ENCODE results near the gene TCEA2.

Gene TCEA2

GRCh38 chr20:64098471-64099013 lies 35.5 kb downstream of the TCEA2 start:
- no peak for DNase-seq (ENCODE audit: extremely low spot score)
- ChIA-PET CTCF (no interaction called here), POLR2A (no interaction called here)
- no peak for TF ChIP-seq NFRKB (IDR thresholded peaks at IDR 0.05)

DNA sequence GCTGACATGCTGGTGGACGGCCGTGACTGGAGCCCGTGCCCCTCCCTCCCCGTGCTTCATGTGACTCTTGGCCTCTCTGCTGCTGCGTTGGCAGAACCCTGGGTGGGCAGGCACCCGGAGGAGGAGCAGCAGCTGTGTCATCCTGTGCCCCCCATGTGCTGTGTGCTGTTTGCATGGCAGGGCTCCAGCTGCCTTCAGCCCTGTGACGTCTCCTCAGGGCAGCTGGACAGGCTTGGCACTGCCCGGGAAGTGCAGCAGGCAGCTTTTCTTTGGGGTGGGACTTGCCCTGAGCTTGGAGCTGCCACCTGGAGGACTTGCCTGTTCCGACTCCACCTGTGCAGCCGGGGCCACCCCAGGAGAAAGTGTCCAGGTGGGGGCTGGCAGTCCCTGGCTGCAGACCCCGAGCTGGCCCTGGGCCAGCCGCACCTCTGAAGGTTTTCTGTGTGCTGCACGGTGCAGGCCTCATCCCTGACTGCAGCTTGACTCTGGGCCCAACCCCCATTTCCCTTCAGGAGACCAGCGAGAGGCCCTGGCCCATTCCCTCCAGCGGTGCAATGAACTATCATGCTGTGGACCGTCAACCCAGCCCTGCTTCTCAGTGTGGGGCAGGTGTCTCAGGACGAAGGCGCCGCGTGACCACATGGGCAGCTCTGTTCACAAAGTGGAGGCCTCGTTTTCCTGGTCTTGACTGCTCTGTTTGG lies 36.2 kb downstream of the TCEA2 start:
- TF ChIP-seq TARDBP (IDR thresholded peaks at IDR 0.05) = no peak
- ChIA-PET POLR2A (no interaction called here), CTCF (interaction anchor here (1.5 kb wide), 1 partner anchor 16 kb away, joined by 3 read pairs; no protein-coding TSS in a partner anchor)
- no peak for DNase-seq (ENCODE audit: extremely low spot score)

DNA sequence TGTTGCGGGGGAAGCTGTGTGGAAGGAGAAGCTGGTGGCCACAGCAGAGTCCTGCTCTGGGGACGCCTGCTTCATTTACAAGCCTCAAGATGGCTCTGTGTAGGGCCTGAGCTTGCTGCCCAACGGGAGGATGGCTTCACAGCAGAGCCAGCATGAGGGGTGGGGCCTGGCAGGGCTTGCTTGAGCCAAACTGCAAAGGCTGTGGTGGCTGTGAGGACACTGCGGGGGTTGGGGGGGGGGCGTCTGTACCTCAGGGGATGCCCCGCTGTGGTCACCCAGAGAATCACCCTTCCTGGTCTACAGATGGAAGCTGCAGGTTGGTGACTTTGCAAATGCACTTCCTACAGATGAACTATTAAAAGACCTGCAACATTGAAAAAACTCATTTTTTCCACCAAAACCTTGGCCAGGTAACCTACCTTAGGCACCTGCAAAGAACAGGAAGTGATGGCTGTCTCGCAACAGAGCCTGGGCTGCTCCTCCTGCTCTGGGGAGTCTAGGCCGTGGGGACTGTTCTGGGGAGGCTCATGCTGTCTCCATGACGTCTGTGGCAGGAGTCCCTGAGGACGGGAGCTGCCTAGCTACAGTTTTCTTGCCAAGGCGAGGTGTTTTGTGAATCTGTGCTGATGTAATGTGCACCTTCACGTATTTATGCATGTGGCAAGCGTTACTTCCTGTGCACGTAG lies 37.0 kb downstream of the TCEA2 start:
- TF ChIP-seq SP1 (IDR thresholded peaks at IDR 0.05) (no peak), ARNT (IDR thresholded peaks at IDR 0.05) (no peak), ELF4 (IDR thresholded peaks at IDR 0.05) (no peak), NFRKB (IDR thresholded peaks at IDR 0.05) (no peak), FOXA1 (IDR thresholded peaks at IDR 0.05) (no peak), FOXK2 (IDR thresholded peaks at IDR 0.05) (no peak), LEF1 (IDR thresholded peaks at IDR 0.05; ENCODE audit: borderline replicate concordance) (no peak), FOXM1 (IDR thresholded peaks at IDR 0.05; ENCODE audit: borderline replicate concordance) (no peak), BHLHE40 (IDR thresholded peaks at IDR 0.05; ENCODE audit: borderline replicate concordance) (no peak), L3MBTL2 (conservative IDR thresholded peaks at IDR 0.05) (no peak), HDGF (IDR thresholded peaks at IDR 0.05; ENCODE audit: borderline replicate concordance) (no peak), SUZ12 (IDR thresholded peaks at IDR 0.05) (no peak), ZNF384 (IDR thresholded peaks at IDR 0.05) (no peak), PKNOX1 (IDR thresholded peaks at IDR 0.05) (no peak), TARDBP (IDR thresholded peaks at IDR 0.05) (no peak), CTBP1 (IDR thresholded peaks at IDR 0.05; ENCODE audit: borderline replicate concordance) (no peak)
- DNase-seq (ENCODE audit: extremely low spot score) = no peak
- ChIA-PET CTCF (interaction anchor here (1.5 kb wide), 1 partner anchor 16 kb away, joined by 3 read pairs; no protein-coding TSS in a partner anchor), POLR2A (no interaction called here)

GRCh38 chr20:64100566-64100888 lies 37.5 kb downstream of the TCEA2 start:
- TF ChIP-seq SP1 (IDR thresholded peaks at IDR 0.05) (no peak), LEF1 (IDR thresholded peaks at IDR 0.05; ENCODE audit: borderline replicate concordance) (no peak), NFRKB (IDR thresholded peaks at IDR 0.05) (no peak), FOXK2 (IDR thresholded peaks at IDR 0.05) (no peak), ELF4 (IDR thresholded peaks at IDR 0.05) (no peak), PKNOX1 (IDR thresholded peaks at IDR 0.05) (no peak), SUZ12 (IDR thresholded peaks at IDR 0.05) (no peak), CTBP1 (IDR thresholded peaks at IDR 0.05; ENCODE audit: borderline replicate concordance) (no peak), BHLHE40 (IDR thresholded peaks at IDR 0.05; ENCODE audit: borderline replicate concordance) (no peak), ZNF384 (IDR thresholded peaks at IDR 0.05) (no peak), L3MBTL2 (conservative IDR thresholded peaks at IDR 0.05) (no peak), ARNT (IDR thresholded peaks at IDR 0.05) (no peak), HDGF (IDR thresholded peaks at IDR 0.05; ENCODE audit: borderline replicate concordance) (no peak), TARDBP (IDR thresholded peaks at IDR 0.05) (no peak), FOXM1 (IDR thresholded peaks at IDR 0.05; ENCODE audit: borderline replicate concordance) (no peak), FOXA1 (IDR thresholded peaks at IDR 0.05) (no peak)
- no peak for DNase-seq (ENCODE audit: extremely low spot score)
- CTCF ChIA-PET = interaction anchor here (1.5 kb wide), 1 partner anchor 17 kb away, joined by 3 read pairs; no protein-coding TSS in a partner anchor
- POLR2A ChIA-PET = no interaction called here

DNA sequence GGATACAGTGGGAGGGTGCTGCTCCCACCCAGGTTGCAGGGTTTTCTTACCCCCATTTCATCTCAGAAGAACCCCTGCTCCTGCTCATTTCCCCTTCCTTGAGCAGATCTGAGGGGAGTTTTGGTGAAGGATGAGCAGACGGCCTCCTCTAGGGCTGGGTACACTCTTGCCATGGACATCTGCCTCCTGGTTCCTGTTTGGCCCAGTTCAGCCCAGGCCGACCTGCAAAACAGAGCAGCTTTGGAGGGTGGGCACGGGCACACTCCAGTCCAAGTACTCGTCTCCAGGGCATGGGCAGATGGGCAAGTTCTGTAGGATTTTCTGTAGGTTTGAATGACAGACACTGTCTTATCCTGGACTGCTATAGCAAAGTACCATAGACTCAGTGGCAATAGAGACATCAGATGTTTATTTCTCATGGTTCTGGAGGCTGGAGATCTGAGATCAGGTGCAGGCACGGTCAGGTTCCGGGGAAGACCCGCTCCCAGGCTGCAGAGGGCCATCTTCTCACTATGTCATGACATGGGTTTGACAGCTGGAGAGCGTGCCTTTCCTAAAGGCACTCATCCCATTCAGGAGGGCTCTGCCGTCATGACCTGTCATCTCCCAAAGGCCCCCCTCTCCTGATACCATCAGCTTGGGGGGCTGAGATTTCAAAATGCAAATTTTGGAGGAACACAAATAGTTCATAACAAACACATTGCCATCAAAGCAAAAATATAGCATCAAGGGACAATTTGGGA lies 38.1 kb downstream of the TCEA2 start:
- CTCF ChIA-PET = no interaction called here
- TF ChIP-seq L3MBTL2 (conservative IDR thresholded peaks at IDR 0.05) = no peak
- TF ChIP-seq SP1 (IDR thresholded peaks at IDR 0.05) = no peak
- no peak for TF ChIP-seq TARDBP (IDR thresholded peaks at IDR 0.05)
- TF ChIP-seq FOXM1 (IDR thresholded peaks at IDR 0.05; ENCODE audit: borderline replicate concordance) = no peak
- no peak for TF ChIP-seq ELF4 (IDR thresholded peaks at IDR 0.05)
- DNase-seq (ENCODE audit: extremely low spot score) = no peak
- POLR2A ChIA-PET = interaction anchor here (0.6 kb wide), 1 partner anchor 39 kb away, joined by 3 read pairs; no protein-coding TSS in a partner anchor

DNA sequence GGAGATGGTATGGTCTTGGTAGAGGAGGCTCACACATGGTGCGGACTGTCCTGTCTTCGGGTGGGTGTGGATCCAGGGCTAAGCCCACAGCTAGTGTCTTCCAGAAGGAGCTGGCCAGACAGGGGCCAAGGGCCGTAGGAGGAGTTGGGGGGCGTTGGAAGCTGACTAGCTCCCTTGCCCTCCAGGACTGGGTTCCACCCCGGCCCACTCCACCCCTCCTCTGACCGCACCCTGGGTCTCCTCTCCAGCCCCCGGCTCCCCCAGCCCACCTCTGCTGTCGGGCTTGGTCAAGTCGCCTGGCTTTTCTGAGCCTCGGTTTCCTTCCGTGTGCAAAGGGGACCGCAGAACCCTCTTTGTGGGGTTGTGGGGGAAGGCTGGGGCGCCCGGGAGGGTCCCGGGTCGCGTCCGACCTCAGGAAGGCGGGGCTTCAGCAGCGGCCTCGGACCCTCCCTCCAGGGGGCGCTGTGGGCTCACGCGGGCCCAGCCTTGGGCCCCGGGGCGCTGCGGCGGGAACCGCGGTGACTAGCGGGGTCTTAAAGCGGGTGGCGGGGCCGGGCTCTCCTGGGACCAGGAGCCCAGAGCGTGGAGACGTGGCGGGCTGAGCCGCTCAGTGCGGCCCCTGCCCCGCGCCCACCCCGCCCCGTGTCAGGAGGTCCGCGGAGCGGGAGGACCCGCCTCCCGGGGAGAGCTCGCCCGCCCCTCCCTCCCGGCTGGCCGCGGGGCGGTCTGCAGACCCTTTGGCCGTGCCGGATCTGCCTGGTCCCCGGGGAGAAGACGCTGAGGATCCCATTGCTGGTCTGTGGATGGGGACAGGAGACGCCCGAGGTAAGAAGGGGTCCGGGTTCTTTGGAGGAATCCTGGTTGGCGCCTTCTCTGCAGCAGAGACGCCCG lies 39.0 kb downstream of the TCEA2 start:
- DNase-seq (ENCODE audit: extremely low spot score) = peak; percentile 92
- no peak for TF ChIP-seq L3MBTL2 (conservative IDR thresholded peaks at IDR 0.05)
- TF ChIP-seq ELF4 (IDR thresholded peaks at IDR 0.05) = no peak
- TF ChIP-seq ZNF384 (IDR thresholded peaks at IDR 0.05) = no peak
- no peak for TF ChIP-seq CTBP1 (IDR thresholded peaks at IDR 0.05; ENCODE audit: borderline replicate concordance)
- no peak for TF ChIP-seq HDGF (IDR thresholded peaks at IDR 0.05; ENCODE audit: borderline replicate concordance)
- no peak for TF ChIP-seq NFRKB (IDR thresholded peaks at IDR 0.05)
- POLR2A ChIA-PET = interaction anchor here (0.6 kb wide), 1 partner anchor 40 kb away, joined by 3 read pairs; no protein-coding TSS in a partner anchor
- CTCF ChIA-PET = interaction anchor here (0.6 to 1.4 kb wide), 4 partner anchors 9 to 126 kb away, joined by 3 read pairs; partner anchors contain the start of gene LKAAEAR1

Data from HEK293T (cell line).